PFSK-1 (cell line): ENCODE data around the gene RGS9.

ENCODE experiments used
- FOXP2 ChIP-seq: optimal IDR thresholded peaks from 2 replicates; pipeline ENCODE3; 2011; ENCODE audit warnings: borderline replicate concordance, control low read depth, inconsistent platforms; ENCODE audit not compliant: insufficient read depth; ENCODE audit errors: extremely low read length, extremely low read depth
- POLR2AphosphoS5 ChIP-seq: IDR thresholded peaks from 2 replicates; pipeline ENCODE4 v1.6.1; 2012; ENCODE audit warnings: low read depth, mild to moderate bottlenecking, control low read depth, low read length, moderate library complexity
- SIN3A ChIP-seq: IDR thresholded peaks from 2 replicates; pipeline ENCODE4 v1.6.1; 2012; ENCODE audit warnings: mild to moderate bottlenecking, low read length, moderate library complexity, borderline replicate concordance; ENCODE audit not compliant: insufficient read depth
- TAF1 ChIP-seq: IDR thresholded peaks from 2 replicates; pipeline ENCODE4 v1.6.1; 2012; ENCODE audit warnings: low read length, control low read depth, borderline replicate concordance; ENCODE audit not compliant: insufficient read depth
- TF ChIP-seq, protein P1 (sequence below), 2 experiments: IDR thresholded peaks; 2 replicates each; pipeline versions ENCODE4 v1.6.1 to v1.8.0; 2011 to 2012; ENCODE audit warnings: low read depth in 2 of 2, low read length in 2 of 2, control low read depth in 1 of 2, inconsistent platforms in 1 of 2, mild to moderate bottlenecking in 1 of 2, moderate library complexity in 1 of 2; ENCODE audit not compliant: insufficient read depth in 1 of 2

RGS9 gene

GRCh38 chr17:65102235-65102634 is 34.9 kb upstream of the RGS9 start:
- TF ChIP-seq TAF1 (no peak), FOXP2 (no peak), SIN3A (no peak), POLR2AphosphoS5 (no peak)
- TF ChIP-seq, protein P1, sequence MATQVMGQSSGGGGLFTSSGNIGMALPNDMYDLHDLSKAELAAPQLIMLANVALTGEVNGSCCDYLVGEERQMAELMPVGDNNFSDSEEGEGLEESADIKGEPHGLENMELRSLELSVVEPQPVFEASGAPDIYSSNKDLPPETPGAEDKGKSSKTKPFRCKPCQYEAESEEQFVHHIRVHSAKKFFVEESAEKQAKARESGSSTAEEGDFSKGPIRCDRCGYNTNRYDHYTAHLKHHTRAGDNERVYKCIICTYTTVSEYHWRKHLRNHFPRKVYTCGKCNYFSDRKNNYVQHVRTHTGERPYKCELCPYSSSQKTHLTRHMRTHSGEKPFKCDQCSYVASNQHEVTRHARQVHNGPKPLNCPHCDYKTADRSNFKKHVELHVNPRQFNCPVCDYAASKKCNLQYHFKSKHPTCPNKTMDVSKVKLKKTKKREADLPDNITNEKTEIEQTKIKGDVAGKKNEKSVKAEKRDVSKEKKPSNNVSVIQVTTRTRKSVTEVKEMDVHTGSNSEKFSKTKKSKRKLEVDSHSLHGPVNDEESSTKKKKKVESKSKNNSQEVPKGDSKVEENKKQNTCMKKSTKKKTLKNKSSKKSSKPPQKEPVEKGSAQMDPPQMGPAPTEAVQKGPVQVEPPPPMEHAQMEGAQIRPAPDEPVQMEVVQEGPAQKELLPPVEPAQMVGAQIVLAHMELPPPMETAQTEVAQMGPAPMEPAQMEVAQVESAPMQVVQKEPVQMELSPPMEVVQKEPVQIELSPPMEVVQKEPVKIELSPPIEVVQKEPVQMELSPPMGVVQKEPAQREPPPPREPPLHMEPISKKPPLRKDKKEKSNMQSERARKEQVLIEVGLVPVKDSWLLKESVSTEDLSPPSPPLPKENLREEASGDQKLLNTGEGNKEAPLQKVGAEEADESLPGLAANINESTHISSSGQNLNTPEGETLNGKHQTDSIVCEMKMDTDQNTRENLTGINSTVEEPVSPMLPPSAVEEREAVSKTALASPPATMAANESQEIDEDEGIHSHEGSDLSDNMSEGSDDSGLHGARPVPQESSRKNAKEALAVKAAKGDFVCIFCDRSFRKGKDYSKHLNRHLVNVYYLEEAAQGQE (IDR thresholded peaks at IDR 0.05; ENCODE audit: insufficient read depth in 1 of 2, low read depth in 2 of 2, low read length in 2 of 2), result no peak

DNA sequence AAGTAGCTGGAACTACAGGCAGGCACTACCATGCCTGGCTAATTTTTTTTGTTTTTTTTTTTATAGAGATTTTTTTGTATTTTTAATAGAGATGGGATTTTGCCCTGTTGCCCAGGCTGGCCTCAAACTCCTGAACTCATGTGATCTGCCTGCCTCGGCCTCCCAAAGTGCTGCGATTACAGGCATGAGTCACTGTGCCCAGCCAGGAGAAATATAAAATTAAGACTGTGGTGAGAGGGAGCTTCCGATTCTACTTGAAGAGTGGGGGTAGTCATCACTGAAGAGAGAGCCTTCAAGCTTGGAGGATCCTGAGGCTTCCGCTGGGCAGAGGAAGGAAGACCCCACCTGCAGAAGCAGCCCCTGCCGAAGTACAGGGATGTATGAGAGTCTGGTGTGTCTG is 34.4 kb upstream of the RGS9 start:
- TF ChIP-seq FOXP2 (no peak), SIN3A (no peak), TAF1 (no peak), POLR2AphosphoS5 (no peak)
- TF ChIP-seq, protein P1 (IDR thresholded peaks at IDR 0.05; ENCODE audit: insufficient read depth in 1 of 2, low read depth in 2 of 2, low read length in 2 of 2), result no peak

GRCh38 chr17:65103431-65103830 is 33.7 kb upstream of the RGS9 start:
- no peak for TF ChIP-seq FOXP2
- TF ChIP-seq, protein P1 (IDR thresholded peaks at IDR 0.05; ENCODE audit: insufficient read depth in 1 of 2, low read depth in 2 of 2, low read length in 2 of 2), result no peak
- no peak for TF ChIP-seq TAF1
- TF ChIP-seq POLR2AphosphoS5, result no peak
- no peak for TF ChIP-seq SIN3A

- TF ChIP-seq FOXP2 (no peak), SIN3A (no peak), TAF1 (no peak), POLR2AphosphoS5 (no peak)
- TF ChIP-seq, protein P1 (IDR thresholded peaks at IDR 0.05; ENCODE audit: insufficient read depth in 1 of 2, low read depth in 2 of 2, low read length in 2 of 2), result no peak
These were observed 33.3 kb upstream of the RGS9 start for GRCh38 chr17:65103896-65104295.

- no peak for TF ChIP-seq SIN3A
- no peak for TF ChIP-seq TAF1
- TF ChIP-seq, protein P1 (IDR thresholded peaks at IDR 0.05; ENCODE audit: insufficient read depth in 1 of 2, low read depth in 2 of 2, low read length in 2 of 2), result no peak
- TF ChIP-seq FOXP2, result no peak
- no peak for TF ChIP-seq POLR2AphosphoS5
These were observed 32.6 kb upstream of the RGS9 start for GRCh38 chr17:65104541-65104940.
